Upper lobe of left lung (tissue), 6 donors: ENCODE results near the gene TMEM91. TPM values are rescaled to one million over a fixed set of nuclear protein-coding genes. Genes with fewer than 3 reads are reported as not detected.
A peak's percentile ranks its signal among the peaks of the same experiment; 100 is the strongest.
"Not testable (repeated sequence)": the region's sequence is repeated elsewhere in the genome, so short reads cannot be mapped to it uniquely, and the experiment has no call there.

Experiments used
- ATAC-seq, 2 donors: fragments of 200-7000 bp; cut with Tn5 transposase; one replicate each; pipeline ENCODE4 v1.9.1; 2022; ENCODE audit warnings: mild to moderate bottlenecking in 2 of 2, moderate library complexity in 2 of 2; ENCODE audit not compliant: low FRiP score in 2 of 2
- DNase-seq, 2 donors: peaks; one replicate each; pipeline ENCODE4 v3.0.0-alpha.2; 2019 to 2020
- H3K27ac ChIP-seq, 4 donors: fragments of 200-600 bp; sonication (generic); one replicate each; pipeline ENCODE4 v1.5.1; 2016 to 2019
- H3K27me3 ChIP-seq, 4 donors: fragments of 200-600 bp; sonication (generic); one replicate each; pipeline ENCODE4 v1.5.1; 2017 to 2019
- H3K36me3 ChIP-seq, 4 donors: fragments of 200-600 bp; sonication (generic); one replicate each; pipeline ENCODE4 v1.5.1; 2016 to 2019
- H3K4me1 ChIP-seq, 4 donors: fragments of 200-600 bp; sonication (generic); one replicate each; pipeline ENCODE4 v1.5.1; 2018 to 2019
- H3K4me3 ChIP-seq, 4 donors: fragments of 200-600 bp; sonication (generic); one replicate each; pipeline ENCODE4 v1.5.1; 2017 to 2019; ENCODE audit warnings: mild to moderate bottlenecking in 2 of 4, moderate library complexity in 1 of 4
- H3K9me3 ChIP-seq, 4 donors: fragments of 200-600 bp; sonication (generic); one replicate each; pipeline ENCODE4 v1.5.1; 2018 to 2019
- EP300 ChIP-seq, 4 donors: sonication (generic); formaldehyde crosslinking; IDR thresholded peaks; one replicate each; pipeline ENCODE4 v1.5.1; 2017; ENCODE audit warnings: antibody characterized with exemption in 4 of 4, control low read depth in 2 of 4
- POLR2A ChIP-seq, 4 donors: fragments of 450-650 bp; IDR thresholded peaks; one replicate each; pipeline ENCODE4 v1.5.1; 2016 to 2017; ENCODE audit warnings: antibody characterized with exemption in 4 of 4, mild to moderate bottlenecking in 2 of 4
- POLR2AphosphoS5 ChIP-seq, 2 donors: sonication (generic); formaldehyde crosslinking; IDR thresholded peaks; one replicate each; pipeline ENCODE4 v1.5.1; 2017; ENCODE audit warnings: antibody characterized with exemption in 2 of 2
- WGBS, 2 donors: methylation state at CpG; one replicate each; pipeline ENCODE4 v1.1.5; 2017 to 2018; 5-methylcytosine and 5-hydroxymethylcytosine counted together
- total RNA-seq, 6 donors: library from RNA; depleted of rRNA in 4 of 6; stranded (reverse); fragments of >200 nt in 4 of 6; gene quantifications; one replicate each; pipeline versions ENCODE4 v1.1.0 to v1.2.1, GENCODE V29; 2016 to 2021
- TF ChIP-seq, protein P1 (sequence below), 6 experiments: fragments of 450-650 bp in 4 of 6; fragments of 200-600 bp in 2 of 6; sonication (generic) in 2 of 6; IDR thresholded peaks; one replicate each; pipeline ENCODE4 v1.5.1; 2016 to 2019; ENCODE audit warnings: antibody characterized with exemption in 6 of 6
- donor health status: DM: no; HTN: no; CAD: no; lungs with moderate emphysema.
- donor health status: DM: no; HTN: yes; CAD: no; lungs with severe emphysema.

TMEM91 gene
- total RNA-seq, 6 donors from 2014 or later: 18.7 to 65.0 (median 29.3) TPM

DNA sequence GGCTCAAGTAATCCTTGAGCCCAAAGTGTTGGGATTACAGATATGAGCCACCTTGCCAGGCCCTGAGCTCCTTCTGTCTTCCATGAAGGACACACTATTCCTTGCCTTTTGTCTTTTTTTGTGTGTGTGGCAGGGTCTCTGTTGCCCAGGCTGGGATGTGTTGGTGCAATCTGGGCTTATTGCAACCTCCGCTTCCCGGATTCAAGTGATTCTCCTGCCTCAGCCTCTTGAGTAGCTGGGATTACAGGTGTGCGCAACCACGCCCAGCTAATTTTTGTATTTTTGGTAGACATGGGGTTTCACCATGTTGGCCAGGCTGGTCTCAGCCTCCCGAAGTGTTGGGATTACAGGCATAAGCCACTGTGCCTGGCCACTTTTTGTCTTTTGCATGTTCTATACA lies 32.5 kb downstream of the TMEM91 start:
- Histone ChIP-seq H3K4me1 (peaks cover 62 to 91% (median 80%) of the 10 kb centered on the region in 4 donors), H3K36me3 (peaks cover 0 to 21% (median 7%) of the 10 kb centered on the region in 4 donors), H3K27ac (peak overlapping the region; percentile 81 to 92 (median 84))
- H3K4me3 ChIP-seq, ATAC-seq, H3K9me3 ChIP-seq, H3K27me3 ChIP-seq: not testable (repeated sequence)
- DNase-seq: peak in 1 of 2 donors; percentile 60
- WGBS, 2 donors: 65 to 78% methylated on average over 5 of the region's 5 CpGs
- TF ChIP-seq EP300 (IDR thresholded peaks at IDR 0.05): peak in 3 of 4 donors; percentile 27 to 78 (median 70)

DNA sequence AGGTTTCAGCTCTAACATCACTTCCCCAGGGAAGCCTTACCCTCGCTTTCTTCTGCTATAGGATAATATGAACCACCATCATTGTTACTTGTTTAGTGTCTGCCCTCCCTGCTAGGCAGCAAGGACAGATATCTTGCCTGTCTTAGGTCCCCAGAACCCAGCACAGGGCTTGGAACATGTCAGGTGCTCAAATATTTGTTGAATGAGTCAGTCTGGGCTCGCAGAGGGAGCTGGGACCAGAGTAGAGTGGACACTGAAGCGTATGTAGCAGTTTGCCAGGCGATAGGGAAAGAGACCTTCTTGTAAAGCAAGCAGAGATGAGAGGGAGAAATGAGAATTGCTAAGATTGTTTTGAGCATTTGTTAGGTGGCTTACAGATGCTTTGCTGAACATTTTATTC lies 33.0 kb downstream of the TMEM91 start:
- Histone ChIP-seq H3K4me1 (peaks cover 62 to 94% (median 82%) of the 10 kb centered on the region in 4 donors), H3K27ac (peak overlapping the region; percentile 81 to 92 (median 84)), H3K27me3 (no peaks in the 10 kb centered on the region), H3K36me3 (peaks cover 0 to 26% (median 12%) of the 10 kb centered on the region in 4 donors), H3K9me3 (no peaks in the 10 kb centered on the region), H3K4me3 (no peak overlapping the region)
- ATAC-seq (peak; percentile 43 to 87), DNase-seq (peak in 1 of 2 donors; percentile 84)
- WGBS, 2 donors: 54 to 60% methylated on average over 4 of the region's 4 CpGs
- TF ChIP-seq EP300 (IDR thresholded peaks at IDR 0.05) (peak in 1 of 4 donors; percentile 55), POLR2A (IDR thresholded peaks at IDR 0.05) (peak in 1 of 4 donors; percentile 52), POLR2AphosphoS5 (IDR thresholded peaks at IDR 0.05) (peak in 1 of 2 donors; percentile 2)
- TF ChIP-seq, protein P1, sequence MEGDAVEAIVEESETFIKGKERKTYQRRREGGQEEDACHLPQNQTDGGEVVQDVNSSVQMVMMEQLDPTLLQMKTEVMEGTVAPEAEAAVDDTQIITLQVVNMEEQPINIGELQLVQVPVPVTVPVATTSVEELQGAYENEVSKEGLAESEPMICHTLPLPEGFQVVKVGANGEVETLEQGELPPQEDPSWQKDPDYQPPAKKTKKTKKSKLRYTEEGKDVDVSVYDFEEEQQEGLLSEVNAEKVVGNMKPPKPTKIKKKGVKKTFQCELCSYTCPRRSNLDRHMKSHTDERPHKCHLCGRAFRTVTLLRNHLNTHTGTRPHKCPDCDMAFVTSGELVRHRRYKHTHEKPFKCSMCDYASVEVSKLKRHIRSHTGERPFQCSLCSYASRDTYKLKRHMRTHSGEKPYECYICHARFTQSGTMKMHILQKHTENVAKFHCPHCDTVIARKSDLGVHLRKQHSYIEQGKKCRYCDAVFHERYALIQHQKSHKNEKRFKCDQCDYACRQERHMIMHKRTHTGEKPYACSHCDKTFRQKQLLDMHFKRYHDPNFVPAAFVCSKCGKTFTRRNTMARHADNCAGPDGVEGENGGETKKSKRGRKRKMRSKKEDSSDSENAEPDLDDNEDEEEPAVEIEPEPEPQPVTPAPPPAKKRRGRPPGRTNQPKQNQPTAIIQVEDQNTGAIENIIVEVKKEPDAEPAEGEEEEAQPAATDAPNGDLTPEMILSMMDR (IDR thresholded peaks at IDR 0.05): no peak

DNA sequence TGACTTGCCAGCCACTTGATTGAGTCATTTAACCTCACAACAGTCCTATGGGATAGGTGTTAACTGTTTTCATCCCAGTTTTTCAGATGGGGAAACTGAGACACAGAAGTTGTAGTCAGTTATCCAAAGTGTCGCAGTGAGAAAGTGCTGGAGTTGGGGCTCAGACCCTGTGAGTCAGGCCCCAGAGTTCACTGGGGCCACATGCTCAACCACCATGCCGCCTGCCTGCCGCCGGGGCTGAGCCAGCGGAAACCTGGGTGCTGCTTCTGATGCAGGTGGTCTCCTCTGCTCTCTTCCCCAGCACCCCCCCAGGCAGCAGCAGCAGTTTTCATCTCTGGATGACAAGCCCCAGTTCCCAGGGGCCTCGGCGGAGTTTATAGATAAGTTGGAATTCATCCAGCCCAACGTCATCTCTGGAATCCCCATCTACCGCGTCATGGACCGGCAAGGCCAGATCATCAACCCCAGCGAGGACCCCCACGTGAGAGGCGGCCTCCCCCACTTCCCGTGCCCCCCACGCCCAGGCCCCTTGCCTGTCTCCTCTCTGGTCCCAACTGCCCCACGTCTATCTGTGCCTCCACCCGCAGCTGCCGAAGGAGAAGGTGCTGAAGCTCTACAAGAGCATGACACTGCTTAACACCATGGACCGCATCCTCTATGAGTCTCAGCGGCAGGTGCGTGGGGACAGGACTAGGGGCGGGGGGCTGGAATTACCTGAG lies 34.2 kb downstream of the TMEM91 start:
- no peak overlapping the region for H3K4me3 ChIP-seq
- WGBS, 2 donors: 87 to 90% methylated on average over 19 to 20 of the region's 23 CpGs
- ATAC-seq (no peak), DNase-seq (no peak)
- no peaks in the 10 kb centered on the region for H3K27me3 ChIP-seq
- TF ChIP-seq POLR2A (IDR thresholded peaks at IDR 0.05): no peak
- TF ChIP-seq EP300 (IDR thresholded peaks at IDR 0.05): no peak
- no peak for TF ChIP-seq POLR2AphosphoS5 (IDR thresholded peaks at IDR 0.05)
- TF ChIP-seq, protein P1 (IDR thresholded peaks at IDR 0.05): no peak
- peak overlapping the region; percentile 81 to 92 (median 84) for H3K27ac ChIP-seq
- peaks cover 67 to 94% (median 79%) of the 10 kb centered on the region in 4 donors for H3K4me1 ChIP-seq
- H3K9me3 ChIP-seq: no peaks in the 10 kb centered on the region
- peaks cover 3 to 38% (median 22%) of the 10 kb centered on the region in 4 donors for H3K36me3 ChIP-seq

DNA sequence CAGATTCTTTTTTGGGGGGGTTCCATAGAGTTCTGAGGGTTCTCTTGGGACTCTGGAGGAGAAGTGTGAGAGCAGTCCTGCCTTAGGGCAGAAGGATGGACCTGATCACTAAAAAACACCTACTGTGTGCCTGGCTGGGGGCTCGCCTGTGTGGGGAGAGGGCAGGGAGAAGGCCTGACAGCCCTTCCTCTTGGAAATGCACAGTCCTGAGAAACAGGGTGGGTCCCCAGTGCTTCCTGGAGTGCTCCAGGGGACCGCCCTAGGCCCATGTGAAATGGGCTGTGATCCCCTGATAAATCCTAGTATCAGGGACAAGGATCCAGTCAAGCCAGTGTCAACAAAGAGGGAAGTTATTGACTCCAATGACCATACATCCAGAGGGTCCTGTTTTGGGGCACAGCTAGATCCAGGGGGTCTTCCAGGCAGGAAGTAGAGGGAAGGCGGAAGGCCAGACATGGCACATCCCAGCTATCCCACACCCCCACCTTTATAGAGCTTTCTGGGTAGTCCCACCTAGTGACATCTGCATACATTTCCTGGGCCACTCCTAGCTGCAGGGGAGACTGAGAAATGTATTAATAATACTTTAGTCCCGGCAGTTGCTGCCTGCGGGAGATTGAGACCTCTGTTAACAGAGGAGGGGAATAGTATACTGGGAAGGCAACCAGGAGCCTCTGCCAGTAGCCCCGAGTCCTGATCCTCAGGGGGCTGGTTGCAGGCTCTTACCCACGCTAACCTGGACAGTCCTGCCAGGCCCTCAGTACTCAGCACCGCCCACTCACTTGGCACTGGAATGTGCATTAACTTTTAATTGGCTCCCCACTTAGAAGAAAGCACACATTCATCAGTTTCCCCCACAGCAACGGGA lies 35.0 kb downstream of the TMEM91 start:
- no peak for DNase-seq
- Histone ChIP-seq H3K36me3 (peaks cover 3 to 41% (median 24%) of the 10 kb centered on the region in 4 donors), H3K27ac (peak overlapping the region; percentile 81 to 92 (median 84)), H3K4me1 (peaks cover 58 to 86% (median 73%) of the 10 kb centered on the region in 4 donors), H3K27me3 (no peaks in the 10 kb centered on the region), H3K9me3 (no peaks in the 10 kb centered on the region), H3K4me3 (no peak overlapping the region)
- WGBS, 2 donors: 59 to 61% methylated on average over 6 to 9 of the region's 9 CpGs
- TF ChIP-seq, protein P1 (IDR thresholded peaks at IDR 0.05): no peak
- TF ChIP-seq POLR2A (IDR thresholded peaks at IDR 0.05): no peak
- TF ChIP-seq POLR2AphosphoS5 (IDR thresholded peaks at IDR 0.05): no peak
- TF ChIP-seq EP300 (IDR thresholded peaks at IDR 0.05): no peak
- ATAC-seq: no peak

DNA sequence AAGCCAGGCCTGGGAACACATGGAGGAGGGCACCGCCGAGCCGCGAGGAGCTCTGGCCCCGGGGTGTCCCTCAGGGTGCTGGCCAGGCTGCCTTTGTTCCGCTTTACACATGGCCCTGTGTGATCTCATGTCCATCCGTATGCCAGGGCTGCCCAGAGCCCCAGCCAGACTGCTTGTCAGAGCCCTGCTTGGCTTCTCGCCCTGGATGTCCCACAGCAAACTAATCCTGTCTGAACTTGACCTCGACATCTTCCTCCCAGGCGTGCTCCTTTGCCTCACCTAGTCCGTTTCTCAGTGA lies 35.6 kb downstream of the TMEM91 start:
- ATAC-seq (no peak), DNase-seq (no peak)
- WGBS, 2 donors: 67 to 72% methylated on average over 11 of the region's 11 CpGs
- no peaks in the 10 kb centered on the region for H3K27me3 ChIP-seq
- peaks cover 52 to 80% (median 67%) of the 10 kb centered on the region in 4 donors for H3K4me1 ChIP-seq
- peaks cover 3 to 47% (median 25%) of the 10 kb centered on the region in 4 donors for H3K36me3 ChIP-seq
- no peak overlapping the region for H3K4me3 ChIP-seq
- H3K27ac ChIP-seq: peak overlapping the region; percentile 13 to 92 (median 82)
- TF ChIP-seq EP300 (IDR thresholded peaks at IDR 0.05): no peak
- no peak for TF ChIP-seq POLR2AphosphoS5 (IDR thresholded peaks at IDR 0.05)
- no peaks in the 10 kb centered on the region for H3K9me3 ChIP-seq
